T-helper 2 cell treated with Interferon-gamma antibody and Interleukin-4, amounts not matched to agents 100 ng/mL and 5 ng/mL, for 36 hours (primary cell): ENCODE results near the gene ORC4. TPM values are rescaled to one million over a fixed set of nuclear protein-coding genes. Genes with fewer than 3 reads are reported as not detected.

Source experiments
- total RNA-seq: library from RNA; stranded (reverse); gene quantifications from 2 replicates; pipeline ENCODE4 v1.2.3, GENCODE V29; 2022

ORC4 gene
- total RNA-seq, 1 donor from 2014 or later: 29.1 TPM

Other genes starting within 250 kb of the ORC4 start
- 3.8 and 6.2 TPM in 2 replicates for gene ACVR2A, start 175.7 kb downstream of the ORC4 start, total RNA-seq
- 38.4 and 41.6 TPM in 2 replicates for gene MBD5, start 354 bp upstream of the ORC4 start, total RNA-seq